Activated naive CD4-positive, alpha-beta T cell treated with anti-CD3 and anti-CD28 coated beads, Interleukin-2, amount 50 U/mL, for 24 hours (primary cell): ENCODE results near the gene CRYM.
"Not testable (repeated sequence)": the region's sequence is repeated elsewhere in the genome, so short reads cannot be mapped to it uniquely, and the experiment has no call there.

Source experiments
- H3K27ac Mint-ChIP-seq: one replicate; pipeline ENCODE4 v1.8.0; 2021; ENCODE audit warnings: mild to moderate bottlenecking, mixed read lengths
- H3K27me3 Mint-ChIP-seq: one replicate; pipeline ENCODE4 v1.8.0; 2021; ENCODE audit warnings: mixed read lengths
- H3K36me3 Mint-ChIP-seq: one replicate; pipeline ENCODE4 v1.8.0; 2021; ENCODE audit warnings: mixed read lengths
- H3K4me1 Mint-ChIP-seq: one replicate; pipeline ENCODE4 v1.8.0; 2021; ENCODE audit warnings: mixed read lengths
- H3K4me3 Mint-ChIP-seq: one replicate; pipeline ENCODE4 v1.8.0; 2021; ENCODE audit warnings: mild to moderate bottlenecking, mixed read lengths
- H3K9me3 Mint-ChIP-seq: one replicate; pipeline ENCODE4 v1.8.0; 2021; ENCODE audit warnings: mixed read lengths

The CRYM gene

DNA sequence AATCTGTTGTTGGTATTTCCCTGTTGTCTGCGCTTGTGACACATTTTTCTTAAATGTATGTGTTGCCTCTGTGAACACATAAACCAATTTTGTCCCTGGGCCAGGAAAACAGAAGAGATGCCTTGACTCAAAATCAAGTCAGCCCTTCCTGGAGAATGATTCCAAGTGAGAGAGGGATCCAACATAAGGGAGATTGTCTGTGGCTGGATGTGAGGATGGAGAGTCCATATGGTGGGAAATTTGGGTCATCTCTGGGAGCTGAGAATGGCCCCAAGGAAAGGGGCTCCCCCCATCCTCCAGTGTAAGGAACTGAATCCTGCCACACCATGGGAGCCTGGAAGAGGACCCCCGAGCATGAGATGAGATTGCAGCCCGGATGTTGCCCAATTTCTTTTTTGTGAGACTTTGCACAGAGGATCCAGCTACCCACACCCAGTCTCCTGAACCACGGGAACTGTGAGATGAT lies 13.5 kb downstream of the CRYM start:
- Mint-ChIP-seq H3K9me3 (no peaks in the 10 kb centered on the region), H3K4me3 (no peak overlapping the region), H3K36me3 (no peaks in the 10 kb centered on the region), H3K4me1 (no peaks in the 10 kb centered on the region), H3K27ac (no peak overlapping the region), H3K27me3 (peaks cover 2% of the 10 kb centered on the region)

DNA sequence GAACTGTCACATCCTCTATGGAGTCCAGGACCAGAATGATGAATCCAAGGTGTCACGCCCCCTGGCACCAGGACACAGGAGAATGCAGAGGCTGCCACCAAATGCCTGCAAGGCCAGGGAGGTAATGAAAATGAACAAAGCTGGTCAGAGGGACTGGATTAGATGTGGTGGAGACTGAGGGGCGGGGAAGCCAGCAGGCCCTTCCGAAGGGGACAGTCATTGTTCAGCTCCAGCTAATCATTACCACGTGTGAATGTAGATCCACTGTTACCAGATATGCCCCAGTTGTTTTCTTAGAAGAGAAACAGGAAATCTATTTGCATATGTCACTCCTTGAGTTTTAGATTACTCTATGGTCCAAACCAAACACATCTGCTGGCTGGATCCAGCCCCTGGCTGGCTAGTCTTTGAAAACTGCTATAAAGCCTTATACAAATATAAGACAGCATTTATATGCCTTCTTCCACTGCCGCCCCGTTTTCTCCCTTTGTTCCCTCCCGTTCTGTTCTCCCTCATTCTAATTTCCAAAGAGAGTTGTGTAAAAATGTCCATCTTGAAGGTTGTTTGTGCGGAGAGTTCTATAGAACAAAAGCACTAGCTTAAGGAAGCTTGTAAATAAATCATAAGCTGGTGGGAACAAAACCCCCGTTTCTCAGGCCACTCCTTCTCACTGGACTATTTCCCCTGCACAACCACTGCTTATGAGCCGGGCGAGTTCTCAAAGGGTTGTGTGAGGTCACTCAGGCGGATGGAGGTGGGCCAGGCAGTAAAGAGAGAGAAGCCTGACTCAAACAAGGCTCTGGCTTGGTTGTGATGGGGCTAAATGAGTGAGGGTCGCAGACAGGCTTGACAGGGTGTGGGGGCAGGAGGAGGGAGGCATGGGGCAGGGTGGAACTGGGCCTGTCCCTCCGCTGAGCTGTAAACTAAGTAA lies 14.2 kb downstream of the CRYM start:
- Mint-ChIP-seq H3K4me3 (no peak overlapping the region), H3K4me1 (no peaks in the 10 kb centered on the region), H3K36me3 (no peaks in the 10 kb centered on the region)

DNA sequence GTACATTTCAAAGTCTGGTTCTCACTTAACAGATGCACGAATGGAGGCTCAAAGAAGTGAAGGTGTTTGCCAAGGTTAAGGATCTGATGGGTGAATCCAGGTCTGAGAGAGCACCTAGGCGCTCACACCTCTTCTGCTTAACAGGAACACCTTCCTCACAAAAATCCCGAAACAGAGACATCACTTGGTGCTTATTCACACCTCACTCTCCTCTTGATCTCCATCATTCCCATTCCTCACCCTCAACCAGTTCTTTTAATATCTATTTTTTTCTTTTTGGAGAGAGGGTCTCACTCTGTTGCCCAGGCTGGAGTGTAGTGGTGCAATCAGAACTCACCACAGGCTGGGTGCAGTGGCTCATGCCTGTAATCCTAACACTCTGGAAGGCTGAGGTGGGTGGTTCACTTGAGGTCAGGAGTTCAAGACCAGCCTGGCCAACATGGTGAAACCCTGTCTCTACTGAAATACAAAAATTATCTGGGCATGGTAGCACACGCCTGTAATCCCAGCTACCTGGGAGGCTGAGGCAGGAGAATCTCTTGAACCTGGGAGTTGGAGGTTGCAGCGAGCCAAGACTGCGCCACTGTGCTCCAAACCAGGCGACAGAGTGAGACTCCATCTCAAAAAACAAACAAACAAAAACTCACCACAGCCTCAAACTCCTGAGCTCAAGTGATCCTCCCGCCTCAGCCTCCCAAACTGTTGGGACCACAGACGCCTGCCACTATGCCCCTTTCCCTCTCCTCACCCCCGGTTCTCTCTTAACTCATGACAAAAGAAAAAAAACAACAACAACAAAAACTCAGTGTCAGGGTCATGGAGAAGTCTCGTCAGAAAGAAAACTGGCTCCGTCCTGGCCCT lies 15.1 kb downstream of the CRYM start:
- no peak overlapping the region for H3K27ac Mint-ChIP-seq
- no peaks in the 10 kb centered on the region for H3K36me3 Mint-ChIP-seq
- H3K4me1 Mint-ChIP-seq: no peaks in the 10 kb centered on the region
- peaks cover 5% of the 10 kb centered on the region for H3K27me3 Mint-ChIP-seq
- H3K4me3 Mint-ChIP-seq: no peak overlapping the region
- H3K9me3 Mint-ChIP-seq: no peaks in the 10 kb centered on the region

More for the DNA sequence above, 14.2 kb downstream of the CRYM start:
- H3K27me3 Mint-ChIP-seq: peaks cover 2% of the 10 kb centered on the region
- no peaks in the 10 kb centered on the region for H3K9me3 Mint-ChIP-seq
- no peak overlapping the region for H3K27ac Mint-ChIP-seq

DNA sequence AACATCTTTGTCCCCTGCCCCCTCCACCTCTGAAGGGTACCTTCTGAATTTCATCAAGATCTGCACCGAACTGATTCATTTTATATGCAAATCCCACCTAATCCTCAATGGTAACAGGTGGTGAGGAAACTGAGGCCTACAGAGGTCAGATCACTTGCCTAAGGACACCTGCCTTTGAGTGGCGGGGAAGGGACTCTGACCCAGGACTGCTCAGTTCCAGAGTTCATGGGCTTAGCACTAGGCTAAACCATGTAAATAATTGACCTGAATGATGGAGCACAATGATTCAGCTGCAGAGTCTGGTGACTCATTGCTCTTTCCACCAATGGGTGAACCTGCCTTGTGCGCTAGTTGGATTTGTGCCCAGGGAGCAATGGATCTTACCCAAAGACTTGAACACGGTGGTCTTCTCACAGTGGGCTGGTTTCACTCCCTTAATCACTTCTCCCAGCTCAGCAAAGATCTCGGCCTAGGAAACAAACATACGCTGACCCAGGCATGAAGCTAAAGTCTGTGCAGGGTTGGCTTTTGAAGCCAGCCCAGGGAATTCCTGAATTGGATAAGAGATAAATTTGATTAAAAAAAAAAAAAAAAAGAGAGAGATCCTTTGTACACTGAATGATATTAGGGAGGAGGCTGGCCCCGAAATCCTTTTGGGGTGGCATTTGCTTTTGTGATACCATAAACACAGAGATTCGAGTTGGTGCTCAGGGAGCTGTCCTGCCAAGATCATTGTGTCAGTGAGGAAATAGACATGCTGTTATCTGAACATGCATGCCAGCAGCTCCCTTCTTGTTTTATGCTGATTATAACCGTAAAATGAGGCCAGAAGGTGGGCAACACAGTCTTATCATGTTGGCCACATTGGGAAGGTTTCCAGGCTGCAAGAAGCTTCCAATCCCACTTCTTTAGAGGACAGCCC lies 17.0 kb downstream of the CRYM start:
- no peaks in the 10 kb centered on the region for H3K4me1 Mint-ChIP-seq
- H3K9me3 Mint-ChIP-seq: no peaks in the 10 kb centered on the region
- H3K27ac Mint-ChIP-seq: no peak overlapping the region
- H3K36me3 Mint-ChIP-seq: no peaks in the 10 kb centered on the region
- H3K4me3 Mint-ChIP-seq: no peak overlapping the region
- H3K27me3 Mint-ChIP-seq: peaks cover 5% of the 10 kb centered on the region

DNA sequence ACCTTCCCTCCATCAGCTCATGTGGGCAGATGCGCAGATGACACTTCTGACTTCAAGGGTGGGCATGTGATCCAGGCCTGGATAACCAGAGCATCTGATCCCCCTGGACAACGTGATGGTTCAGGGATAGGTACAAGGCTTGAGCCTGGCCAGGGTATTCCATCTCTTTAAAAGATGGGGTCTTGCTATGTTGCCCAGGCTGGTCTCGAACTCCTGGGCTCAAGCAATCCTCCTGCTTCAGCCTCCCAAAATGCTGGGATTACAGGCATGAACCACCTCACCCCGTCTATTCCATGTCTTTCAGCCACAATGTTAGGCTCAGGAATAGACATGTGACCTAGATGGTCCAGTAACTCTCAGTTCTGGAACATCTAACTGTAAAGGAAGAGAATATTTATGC lies 20.8 kb downstream of the CRYM start:
- Mint-ChIP-seq H3K4me3 (no peak overlapping the region), H3K27ac (no peak overlapping the region), H3K27me3 (peaks cover 6% of the 10 kb centered on the region), H3K9me3 (no peaks in the 10 kb centered on the region), H3K4me1 (no peaks in the 10 kb centered on the region), H3K36me3 (no peaks in the 10 kb centered on the region)

DNA sequence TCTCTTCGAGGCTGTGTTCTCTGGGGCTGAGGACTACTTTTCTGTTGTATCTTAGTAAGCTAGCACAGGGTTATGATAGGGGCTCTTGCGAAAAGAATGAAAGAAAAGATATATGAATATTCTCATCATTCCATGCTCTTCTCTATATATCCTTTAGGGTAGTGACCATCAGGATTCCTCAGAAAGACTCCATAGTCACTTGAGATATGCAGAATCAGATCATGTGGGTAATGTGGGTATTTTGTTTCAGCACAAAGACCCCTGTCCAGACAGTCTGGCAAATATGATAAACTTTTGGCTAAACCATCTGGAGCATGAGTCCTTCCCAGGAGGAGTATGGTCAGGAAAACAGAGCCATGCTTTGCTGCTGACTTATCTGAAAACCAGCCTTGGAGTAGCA lies 21.5 kb downstream of the CRYM start:
- Mint-ChIP-seq H3K36me3 (no peaks in the 10 kb centered on the region), H3K4me3 (no peak overlapping the region), H3K27me3 (peaks cover 7% of the 10 kb centered on the region), H3K27ac (no peak overlapping the region), H3K4me1 (no peaks in the 10 kb centered on the region), H3K9me3 (no peaks in the 10 kb centered on the region)

DNA sequence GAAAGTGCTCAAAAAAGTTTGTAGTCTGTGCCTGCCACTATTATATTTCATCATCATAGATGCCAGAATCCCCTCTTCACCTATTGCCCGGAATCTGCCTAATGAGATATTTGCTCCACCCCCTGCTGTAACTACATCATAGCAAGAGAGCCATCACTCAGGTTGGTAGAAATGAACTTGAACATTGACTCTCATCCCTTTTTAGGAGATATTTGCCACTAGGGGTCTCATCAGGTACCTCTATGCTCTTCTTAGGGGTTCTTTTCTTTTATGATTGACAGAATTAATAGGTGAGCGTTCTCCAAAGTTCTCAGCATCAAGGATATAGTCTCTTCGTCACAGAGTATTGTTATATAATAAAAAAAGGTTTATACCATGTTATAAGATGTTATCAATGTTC lies 24.6 kb downstream of the CRYM start:
- Mint-ChIP-seq H3K36me3 (no peaks in the 10 kb centered on the region), H3K4me3 (no peak overlapping the region), H3K4me1 (no peaks in the 10 kb centered on the region), H3K27me3 (peaks cover 14% of the 10 kb centered on the region), H3K27ac (no peak overlapping the region), H3K9me3 (no peaks in the 10 kb centered on the region)

DNA sequence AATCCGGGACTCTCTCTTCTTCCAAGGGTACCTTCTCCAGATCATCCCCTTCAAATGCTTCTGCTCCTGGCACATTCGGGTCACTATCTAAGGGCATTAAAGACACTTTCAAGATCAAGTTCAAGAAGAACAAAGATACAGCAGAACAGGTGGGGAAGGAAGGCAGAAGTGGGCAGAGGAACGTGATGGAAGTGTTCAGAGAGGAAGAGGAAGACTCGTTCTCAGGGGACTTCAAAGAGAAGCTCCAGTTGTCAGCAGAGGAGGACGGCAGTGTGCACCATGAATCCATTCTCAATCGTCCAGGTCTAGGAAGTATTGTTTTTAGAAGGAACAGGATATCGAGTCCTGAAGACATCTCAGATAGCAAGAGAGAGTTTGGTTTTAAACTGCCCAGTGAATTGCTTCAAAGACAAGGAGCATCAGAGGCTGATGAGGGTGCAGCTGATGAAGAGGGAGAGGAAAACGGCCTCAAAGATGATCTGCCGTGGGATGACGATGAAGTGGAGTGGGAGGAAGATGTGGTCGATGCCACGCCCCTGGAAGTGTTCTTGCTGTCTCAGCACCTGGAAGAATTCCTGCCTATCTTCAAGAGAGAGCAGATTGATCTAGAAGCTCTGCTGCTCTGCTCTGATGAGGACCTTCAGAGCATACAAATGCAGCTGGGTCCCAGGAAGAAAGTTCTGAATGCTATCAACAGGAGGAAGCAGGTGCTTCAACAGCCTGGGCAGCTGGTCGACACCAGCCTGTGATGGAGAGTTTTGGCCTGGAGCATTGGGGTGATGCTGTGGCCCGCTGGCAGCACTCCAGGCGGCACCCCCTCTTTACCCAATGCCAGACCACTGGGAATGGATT lies 27.8 kb downstream of the CRYM start:
- Mint-ChIP-seq H3K4me1 (no peaks in the 10 kb centered on the region), H3K36me3 (no peaks in the 10 kb centered on the region), H3K4me3 (no peak overlapping the region), H3K9me3 (no peaks in the 10 kb centered on the region), H3K27ac (no peak overlapping the region), H3K27me3 (peaks cover 14% of the 10 kb centered on the region)

DNA sequence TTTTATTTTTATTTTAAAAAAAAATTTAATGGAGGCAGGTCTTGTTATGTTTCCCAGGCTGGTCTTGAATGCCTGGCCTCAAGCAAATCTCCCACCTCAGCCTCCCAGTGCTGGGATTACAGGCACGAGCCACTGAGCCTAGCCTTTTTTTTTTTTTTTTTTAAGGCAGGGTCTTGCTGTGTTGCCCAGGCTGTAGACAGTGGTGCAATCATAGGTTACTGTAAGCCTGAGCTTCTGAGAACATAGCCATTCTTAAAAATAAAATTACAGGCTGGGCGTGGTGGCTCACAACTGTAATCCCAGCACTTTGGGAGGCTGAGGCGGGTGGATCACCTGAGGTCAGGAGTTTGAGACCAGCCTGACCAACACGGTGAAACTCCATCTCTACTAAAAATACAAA lies 29.9 kb downstream of the CRYM start:
- H3K27me3 Mint-ChIP-seq: peaks cover 13% of the 10 kb centered on the region
- H3K27ac Mint-ChIP-seq, H3K36me3 Mint-ChIP-seq, H3K4me1 Mint-ChIP-seq, H3K9me3 Mint-ChIP-seq, H3K4me3 Mint-ChIP-seq: not testable (repeated sequence)

DNA sequence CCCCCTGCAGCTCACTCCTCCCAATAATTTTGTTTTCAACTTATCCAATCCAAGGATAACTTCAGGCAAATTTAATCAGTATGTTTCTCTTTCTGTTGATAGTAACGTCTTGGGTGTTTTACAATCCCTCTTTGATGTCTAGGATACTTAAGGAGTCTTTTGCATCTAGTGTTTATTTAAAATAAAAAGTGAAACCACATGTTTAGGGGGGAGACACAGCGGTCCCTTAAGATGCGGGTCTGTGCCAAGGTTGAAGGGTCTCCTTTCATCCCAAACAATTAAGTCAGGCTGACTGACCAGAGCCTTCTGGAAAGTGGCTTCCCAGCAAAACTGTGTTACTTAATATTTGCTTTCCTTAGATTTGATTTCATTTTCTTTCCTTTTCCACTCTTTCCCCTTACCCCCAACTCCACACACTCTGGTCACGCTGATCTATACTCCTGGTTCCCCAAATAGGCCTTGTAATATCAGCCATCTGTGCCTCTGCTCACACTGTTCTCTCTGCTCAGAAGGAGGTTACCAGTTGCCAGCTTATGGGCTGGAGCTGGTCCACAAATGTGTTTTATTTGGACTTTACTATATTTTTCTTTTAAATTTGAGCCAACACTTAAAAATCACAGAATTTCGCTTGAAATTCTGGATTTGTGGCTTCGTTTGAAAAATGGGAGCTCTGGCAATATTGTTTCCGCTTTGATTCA lies 33.4 kb downstream of the CRYM start:
- no peaks in the 10 kb centered on the region for H3K9me3 Mint-ChIP-seq
- H3K27ac Mint-ChIP-seq: no peak overlapping the region
- H3K27me3 Mint-ChIP-seq: peaks cover 4% of the 10 kb centered on the region
- H3K4me1 Mint-ChIP-seq: no peaks in the 10 kb centered on the region
- H3K36me3 Mint-ChIP-seq: no peaks in the 10 kb centered on the region
- H3K4me3 Mint-ChIP-seq: no peak overlapping the region

DNA sequence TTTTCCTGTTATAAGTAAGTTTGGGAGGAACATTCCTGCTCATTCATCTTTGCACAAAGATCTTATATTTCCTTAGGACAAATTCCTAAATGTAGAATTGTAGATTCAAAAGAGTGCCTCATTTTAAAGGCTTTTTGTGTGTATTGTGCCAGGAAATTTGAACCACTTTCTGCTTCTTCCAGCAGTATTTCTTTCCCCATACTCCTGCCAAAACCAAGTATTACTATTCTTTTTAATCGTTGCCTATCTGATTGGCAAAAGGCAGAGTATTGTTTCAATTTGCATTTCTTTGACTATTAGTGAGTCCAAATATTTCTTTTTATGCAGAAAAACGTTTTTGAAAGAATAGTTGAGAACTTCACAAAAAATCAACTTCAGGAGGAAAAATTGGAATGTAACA lies 35.3 kb downstream of the CRYM start:
- Mint-ChIP-seq H3K9me3 (no peaks in the 10 kb centered on the region), H3K4me3 (no peak overlapping the region), H3K4me1 (no peaks in the 10 kb centered on the region), H3K27ac (no peak overlapping the region), H3K36me3 (no peaks in the 10 kb centered on the region), H3K27me3 (peaks cover 2% of the 10 kb centered on the region)

DNA sequence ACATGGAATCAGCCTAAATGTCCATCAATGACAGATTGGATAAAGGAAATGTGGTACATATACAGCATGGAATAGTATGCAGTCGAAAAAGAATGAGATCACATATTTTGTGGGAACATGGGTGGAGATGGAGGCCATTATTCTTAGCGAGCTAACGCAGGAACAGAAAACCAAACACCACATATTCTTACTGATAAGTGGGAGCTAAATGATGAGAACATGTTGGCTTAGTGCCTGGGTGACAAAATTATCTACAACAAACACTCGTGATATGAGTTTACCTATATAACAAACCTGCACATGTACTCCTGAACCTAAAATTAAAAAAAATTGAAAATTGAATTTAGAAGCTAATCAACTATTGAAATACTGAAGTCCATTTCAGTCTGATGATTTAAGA lies 38.4 kb downstream of the CRYM start:
- Mint-ChIP-seq H3K36me3 (no peaks in the 10 kb centered on the region), H3K4me3 (no peak overlapping the region), H3K4me1 (no peaks in the 10 kb centered on the region), H3K9me3 (no peaks in the 10 kb centered on the region), H3K27me3 (no peaks in the 10 kb centered on the region), H3K27ac (no peak overlapping the region)

DNA sequence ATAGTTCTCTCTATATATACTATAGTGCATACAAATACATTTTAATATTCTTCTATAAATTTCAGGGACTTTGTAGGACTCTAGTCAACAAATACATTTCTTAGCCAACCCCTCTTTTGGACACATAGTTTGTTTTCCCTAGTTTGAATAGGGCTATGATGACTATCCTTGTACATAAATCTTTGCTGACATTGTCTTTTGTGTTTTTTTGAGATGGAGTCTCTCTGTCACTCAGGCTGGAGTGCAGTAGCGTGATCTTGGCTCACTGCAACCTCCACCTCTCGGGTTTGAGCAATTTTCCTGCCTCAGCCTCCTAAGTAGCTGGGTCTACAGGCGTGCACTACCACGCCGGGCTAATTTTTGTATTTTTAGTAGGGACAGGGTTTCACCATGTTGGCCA lies 41.3 kb downstream of the CRYM start:
- Mint-ChIP-seq H3K9me3 (no peaks in the 10 kb centered on the region), H3K27me3 (peaks cover 14% of the 10 kb centered on the region), H3K27ac (no peak overlapping the region), H3K36me3 (no peaks in the 10 kb centered on the region), H3K4me3 (no peak overlapping the region), H3K4me1 (no peaks in the 10 kb centered on the region)

DNA sequence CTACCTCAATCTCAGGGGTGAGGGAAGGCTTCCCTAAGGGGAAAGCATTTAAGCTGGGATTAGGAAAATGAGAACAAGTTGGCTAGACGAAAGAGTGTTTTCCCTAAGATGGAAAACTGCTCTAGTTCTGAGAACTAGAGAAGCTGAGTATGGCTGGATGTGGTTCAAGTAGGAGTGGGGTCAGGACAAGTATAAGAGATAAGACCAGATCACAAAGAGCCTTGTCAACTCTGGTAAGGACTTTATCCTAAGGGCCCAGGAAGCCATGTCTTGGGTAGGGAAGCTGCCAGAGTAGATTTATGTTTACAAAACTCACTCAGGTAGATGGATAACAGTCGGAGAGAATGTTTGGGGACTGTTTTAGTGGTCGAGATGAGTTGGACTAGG lies 42.9 kb downstream of the CRYM start:
- Mint-ChIP-seq H3K4me3 (no peak overlapping the region), H3K27ac (no peak overlapping the region), H3K9me3 (no peaks in the 10 kb centered on the region), H3K4me1 (no peaks in the 10 kb centered on the region), H3K27me3 (peaks cover 20% of the 10 kb centered on the region), H3K36me3 (no peaks in the 10 kb centered on the region)
